ENCODE measurements around the gene LRP11.

DNA sequence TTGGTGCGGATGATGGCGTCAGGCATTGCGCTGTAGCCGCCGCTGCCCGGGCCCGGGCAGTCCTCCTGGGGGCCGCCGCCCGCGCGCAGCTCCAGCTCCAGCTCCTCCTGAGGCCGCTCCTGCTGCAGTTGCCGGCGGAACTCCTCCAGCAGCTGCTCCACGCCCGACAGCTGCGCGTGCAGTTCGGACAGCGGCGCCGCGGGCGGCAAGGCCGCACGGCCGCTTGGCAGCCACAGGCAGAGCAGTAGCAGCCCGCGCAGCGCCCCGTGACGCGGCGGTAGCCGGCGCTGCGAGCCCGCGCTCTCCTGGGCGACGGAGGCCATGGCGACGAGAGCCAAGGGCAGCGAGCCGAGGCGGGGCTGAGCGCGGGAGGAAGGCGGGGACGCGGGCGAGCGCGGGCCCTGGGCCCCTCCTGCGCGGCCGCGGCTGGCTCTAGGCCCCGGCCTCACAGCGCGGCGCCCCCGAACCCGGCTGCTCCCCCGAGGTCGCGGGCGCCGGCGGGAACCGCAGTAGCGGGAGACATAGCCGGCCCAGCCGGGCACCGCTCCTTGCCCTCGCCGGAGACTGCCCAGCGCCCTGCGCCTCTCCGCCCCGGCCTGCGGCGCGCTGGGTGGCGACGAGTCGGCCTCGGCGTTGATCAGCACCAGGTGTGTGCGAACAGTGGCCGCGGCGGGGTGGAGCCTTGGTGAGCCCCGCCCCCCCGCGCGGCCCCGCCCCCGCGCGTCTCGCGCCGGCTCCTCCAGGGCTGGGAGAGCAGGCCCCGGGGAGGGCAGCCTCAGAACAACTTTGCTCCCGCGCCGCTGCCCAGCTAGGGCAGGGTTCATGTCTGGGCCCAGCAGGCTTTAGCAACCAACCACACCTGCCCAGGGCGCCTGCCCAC is at the start of gene LRP11:
- TF ChIP-seq, protein P1, sequence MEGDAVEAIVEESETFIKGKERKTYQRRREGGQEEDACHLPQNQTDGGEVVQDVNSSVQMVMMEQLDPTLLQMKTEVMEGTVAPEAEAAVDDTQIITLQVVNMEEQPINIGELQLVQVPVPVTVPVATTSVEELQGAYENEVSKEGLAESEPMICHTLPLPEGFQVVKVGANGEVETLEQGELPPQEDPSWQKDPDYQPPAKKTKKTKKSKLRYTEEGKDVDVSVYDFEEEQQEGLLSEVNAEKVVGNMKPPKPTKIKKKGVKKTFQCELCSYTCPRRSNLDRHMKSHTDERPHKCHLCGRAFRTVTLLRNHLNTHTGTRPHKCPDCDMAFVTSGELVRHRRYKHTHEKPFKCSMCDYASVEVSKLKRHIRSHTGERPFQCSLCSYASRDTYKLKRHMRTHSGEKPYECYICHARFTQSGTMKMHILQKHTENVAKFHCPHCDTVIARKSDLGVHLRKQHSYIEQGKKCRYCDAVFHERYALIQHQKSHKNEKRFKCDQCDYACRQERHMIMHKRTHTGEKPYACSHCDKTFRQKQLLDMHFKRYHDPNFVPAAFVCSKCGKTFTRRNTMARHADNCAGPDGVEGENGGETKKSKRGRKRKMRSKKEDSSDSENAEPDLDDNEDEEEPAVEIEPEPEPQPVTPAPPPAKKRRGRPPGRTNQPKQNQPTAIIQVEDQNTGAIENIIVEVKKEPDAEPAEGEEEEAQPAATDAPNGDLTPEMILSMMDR (conservative IDR thresholded peaks at IDR 0.05; ENCODE audit: low read length) = no peak
- TF ChIP-seq EZH2phosphoT487 (IDR thresholded peaks at IDR 0.05; ENCODE audit: borderline replicate concordance) = no peak
